Ectodermal cell (in vitro differentiated cells): ENCODE results near the gene NECAB3.
"Not testable (repeated sequence)": the region's sequence is repeated elsewhere in the genome, so short reads cannot be mapped to it uniquely, and the experiment has no call there.

Experiments
- H3K27ac ChIP-seq: 2 replicates; pipeline ENCODE4 v1.7.0; 2013; ENCODE audit warnings: mild to moderate bottlenecking, low read depth, low read length; ENCODE audit not compliant: insufficient read depth, poor library complexity, severe bottlenecking
- H3K27me3 ChIP-seq: 2 replicates; pipeline ENCODE4 v1.7.0; 2013; ENCODE audit warnings: mild to moderate bottlenecking, low read length; ENCODE audit not compliant: insufficient read depth, control insufficient read depth, poor library complexity, severe bottlenecking
- H3K36me3 ChIP-seq: one replicate; pipeline ENCODE4 v1.7.0; 2013; ENCODE audit warnings: low read length; ENCODE audit not compliant: control insufficient read depth, insufficient read depth
- H3K4me1 ChIP-seq: one replicate; pipeline ENCODE4 v1.7.0; 2013; ENCODE audit warnings: low read length; ENCODE audit not compliant: control insufficient read depth, insufficient read depth
- H3K4me3 ChIP-seq: 2 replicates; pipeline ENCODE4 v1.7.0; 2013; ENCODE audit warnings: low read depth, low read length, control low read depth; ENCODE audit not compliant: insufficient read depth
- H3K9me3 ChIP-seq: 2 replicates; pipeline ENCODE4 v1.7.0; 2013; ENCODE audit warnings: mild to moderate bottlenecking, low read length, moderate library complexity; ENCODE audit not compliant: control insufficient read depth
- WGBS, 2 experiments: methylation state at CpG; one replicate each; pipeline ENCODE4 v1.1.7; 2013; ENCODE audit warnings: missing lambda C conversion rate in 2 of 2; 5-methylcytosine and 5-hydroxymethylcytosine counted together

NECAB3 gene

DNA sequence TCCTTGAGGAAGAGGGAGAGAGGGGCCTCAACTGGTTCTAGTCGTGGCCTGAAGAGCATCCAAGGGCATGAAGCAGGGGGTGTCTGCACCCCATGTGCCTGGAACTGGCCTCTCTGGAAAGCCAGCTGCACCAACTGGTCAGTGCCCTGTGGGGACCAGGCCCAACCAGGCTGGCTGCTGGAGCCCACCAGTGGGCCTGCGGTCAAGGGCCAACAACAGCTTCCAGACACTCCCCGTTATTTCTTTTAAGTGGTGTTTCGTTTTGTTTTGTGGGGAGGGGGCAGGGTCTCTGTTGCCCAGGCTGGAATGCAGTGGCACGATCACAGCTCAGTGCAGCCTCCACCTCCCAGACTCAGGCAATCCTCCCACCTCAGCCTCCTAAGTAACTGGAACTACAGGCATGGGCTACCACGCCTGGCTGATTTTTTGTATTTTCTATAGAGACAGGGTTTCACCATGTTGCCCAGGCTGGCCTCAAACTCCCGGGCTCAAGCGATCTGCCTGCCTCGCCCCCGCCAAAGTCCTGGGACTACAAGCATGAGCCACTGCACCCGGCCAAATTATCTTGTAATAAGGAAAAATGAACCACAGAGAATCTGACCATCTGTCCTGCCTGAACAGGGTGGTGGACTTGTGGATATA is 24.0 kb downstream of the NECAB3 start:
- no peak overlapping the region for H3K27ac ChIP-seq
- H3K4me1 ChIP-seq = no peaks in the 10 kb centered on the region
- no peak overlapping the region for H3K4me3 ChIP-seq
- WGBS, 2 experiments = 91% methylated on average over 11 of the region's 11 CpGs
- no peaks in the 10 kb centered on the region for H3K9me3 ChIP-seq
- no peaks in the 10 kb centered on the region for H3K36me3 ChIP-seq
- H3K27me3 ChIP-seq = no peaks in the 10 kb centered on the region

DNA sequence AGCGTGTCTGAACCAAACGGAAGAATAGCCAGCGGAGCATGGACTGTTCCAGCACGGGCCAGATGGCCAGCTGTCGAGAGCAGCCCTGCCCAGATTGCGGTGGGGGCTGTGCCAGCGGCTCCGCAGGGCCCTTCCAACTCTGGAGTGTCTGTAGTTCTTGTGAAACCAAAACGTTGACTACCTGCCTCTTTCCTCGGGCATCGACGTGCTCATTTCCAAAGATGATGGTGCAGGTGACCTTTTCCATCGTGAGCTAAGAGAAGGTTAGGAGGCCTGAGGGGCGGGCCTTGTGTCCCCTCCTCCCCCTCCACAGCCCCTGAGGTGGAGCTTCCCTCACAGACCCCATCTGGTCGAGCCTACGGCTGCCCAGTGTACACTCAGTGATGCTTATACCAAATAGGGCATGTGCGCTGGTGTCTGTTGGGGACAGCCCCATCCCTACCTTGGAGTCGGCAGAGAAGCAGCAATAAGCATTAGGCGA is 25.0 kb downstream of the NECAB3 start:
- Histone ChIP-seq H3K4me1 (no peaks in the 10 kb centered on the region), H3K4me3 (no peak overlapping the region), H3K36me3 (peaks cover 1% of the 10 kb centered on the region), H3K27ac (no peak overlapping the region), H3K9me3 (no peaks in the 10 kb centered on the region), H3K27me3 (no peaks in the 10 kb centered on the region)
- 89 to 92% methylated on average over 19 of the region's 19 CpGs for WGBS, 2 experiments

DNA sequence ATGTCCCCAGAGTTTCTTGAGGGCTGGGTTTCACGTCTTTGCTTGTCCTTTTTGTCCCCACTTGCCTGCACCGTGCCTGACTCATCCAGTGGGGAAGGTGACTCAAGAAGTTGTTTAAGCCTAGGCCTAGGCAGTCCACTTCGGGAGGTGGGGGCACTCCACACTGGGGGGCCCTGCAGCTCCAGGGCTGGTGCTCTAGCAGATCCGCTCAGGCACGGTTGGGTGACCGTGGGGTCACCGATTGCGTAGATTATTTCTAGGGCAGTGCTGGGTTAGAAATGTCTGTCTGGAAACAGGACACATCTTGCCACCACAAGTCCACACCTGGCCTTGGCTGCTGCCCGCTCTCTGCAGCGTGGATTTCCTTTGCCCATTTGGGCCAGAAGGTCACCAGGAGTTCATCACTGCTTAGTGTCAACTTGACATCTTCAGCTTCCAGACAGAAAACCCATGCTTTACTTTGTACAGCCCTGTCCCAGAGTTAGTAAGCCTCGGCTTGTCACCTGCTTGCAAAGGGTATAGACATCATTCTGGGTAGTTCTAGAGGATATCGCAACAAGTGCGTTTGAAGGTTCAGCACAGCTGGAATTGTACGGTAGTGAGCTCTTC is 25.7 kb downstream of the NECAB3 start:
- H3K4me1 ChIP-seq = no peaks in the 10 kb centered on the region
- no peaks in the 10 kb centered on the region for H3K27me3 ChIP-seq
- H3K9me3 ChIP-seq = no peaks in the 10 kb centered on the region
- no peak overlapping the region for H3K27ac ChIP-seq
- no peak overlapping the region for H3K4me3 ChIP-seq
- H3K36me3 ChIP-seq = peaks cover 6% of the 10 kb centered on the region
- 94 to 95% methylated on average over 14 of the region's 14 CpGs for WGBS, 2 experiments

DNA sequence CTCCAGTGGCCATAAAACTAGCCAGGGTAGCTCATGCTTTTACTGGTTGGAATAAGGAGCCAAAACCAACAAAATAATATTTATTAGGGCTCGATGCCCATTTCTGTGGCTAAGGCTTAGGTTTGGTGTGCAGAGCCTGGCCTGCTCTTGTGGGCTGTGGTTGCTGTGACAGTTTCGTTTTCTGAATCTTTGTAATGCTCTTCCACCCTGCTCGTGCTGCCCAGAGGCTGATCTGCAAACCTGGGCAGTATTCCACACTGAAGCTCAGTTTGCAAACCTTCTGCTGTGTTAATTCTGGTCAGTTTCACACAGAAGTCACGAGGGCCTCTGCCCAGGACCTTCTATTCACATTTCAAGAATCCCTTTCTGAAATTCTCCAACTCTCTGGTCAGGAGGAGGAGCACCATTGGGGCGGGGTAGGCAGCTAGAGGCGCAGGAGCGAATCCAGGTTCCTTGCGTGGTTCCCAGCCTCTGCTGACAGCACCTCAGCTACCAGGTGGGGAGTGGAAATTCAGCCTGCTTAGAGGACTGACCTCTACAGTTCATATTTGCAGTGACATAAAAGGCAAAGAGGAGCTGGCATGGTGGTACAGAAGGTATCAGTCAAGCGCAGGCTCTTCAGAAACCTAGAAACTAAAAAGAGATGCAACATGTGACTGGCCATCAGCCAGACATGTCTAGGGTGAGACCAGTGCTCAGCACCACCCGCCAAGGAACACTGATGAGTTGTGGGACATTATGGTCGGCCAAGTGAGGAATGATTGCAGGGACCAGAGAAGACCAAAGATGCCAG is 26.4 kb downstream of the NECAB3 start:
- no peaks in the 10 kb centered on the region for H3K9me3 ChIP-seq
- H3K4me3 ChIP-seq = no peak overlapping the region
- H3K27me3 ChIP-seq = no peaks in the 10 kb centered on the region
- H3K27ac ChIP-seq = no peak overlapping the region
- no peaks in the 10 kb centered on the region for H3K4me1 ChIP-seq
- peaks cover 6% of the 10 kb centered on the region for H3K36me3 ChIP-seq
- WGBS, 2 experiments = 93 to 95% methylated on average over 11 of the region's 11 CpGs

DNA sequence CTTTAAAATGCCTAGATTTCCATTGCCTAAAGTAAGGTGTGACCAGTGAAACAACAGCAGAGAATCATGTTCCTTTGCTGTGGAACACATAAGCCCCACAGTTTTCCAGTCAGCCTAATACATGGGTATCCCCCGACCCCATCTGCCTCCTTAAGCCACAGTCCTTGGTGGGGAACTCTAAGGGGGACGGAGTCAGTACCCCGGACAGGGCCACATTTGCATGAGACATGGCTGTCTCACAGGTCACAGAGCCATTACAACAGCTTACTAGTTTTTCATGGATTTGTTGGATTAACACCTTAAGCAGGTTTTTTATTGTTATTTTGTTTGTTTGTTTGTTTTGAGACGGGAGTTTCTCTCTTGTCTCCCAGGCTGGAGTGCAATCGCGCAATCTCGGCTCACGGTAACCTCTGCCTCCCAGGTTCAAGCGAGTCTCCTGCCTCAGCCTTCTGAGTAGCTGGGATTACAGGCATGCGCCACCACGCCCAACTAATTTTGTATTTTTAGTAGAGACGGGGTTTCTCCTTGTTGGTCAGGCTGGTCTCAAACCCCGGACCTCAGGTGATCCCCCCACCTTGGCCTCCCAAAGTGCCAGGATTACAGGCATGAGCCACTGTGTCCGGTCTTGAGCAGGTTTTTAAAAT is 27.1 kb downstream of the NECAB3 start:
- not testable (repeated sequence) for H3K27ac ChIP-seq, H3K9me3 ChIP-seq, H3K36me3 ChIP-seq, H3K4me1 ChIP-seq, H3K4me3 ChIP-seq, H3K27me3 ChIP-seq
- whole genome bisulfite sequencing, 2 experiments = 87% methylated on average over 14 of the region's 14 CpGs

DNA sequence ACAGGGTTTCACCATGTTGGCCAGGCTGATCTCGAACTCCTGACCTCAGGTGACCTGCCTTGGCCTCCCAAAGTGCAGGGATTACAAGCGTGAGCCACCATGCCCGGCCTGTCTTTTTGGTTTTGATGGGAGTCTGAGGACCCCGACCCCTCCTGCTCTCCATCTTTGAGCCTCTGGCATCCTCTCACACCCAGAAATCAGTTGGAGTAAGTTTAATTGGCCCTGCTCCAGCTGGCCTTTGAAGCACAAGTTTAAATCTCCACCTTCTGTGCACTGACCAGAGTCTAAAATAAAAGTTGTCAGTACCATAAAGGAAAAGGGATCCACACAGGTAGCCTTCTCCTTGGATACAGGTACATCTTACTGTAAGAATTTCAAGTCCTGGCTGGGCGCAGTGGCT is 28.0 kb downstream of the NECAB3 start:
- no peaks in the 10 kb centered on the region for H3K4me1 ChIP-seq
- H3K36me3 ChIP-seq = peaks cover 6% of the 10 kb centered on the region
- H3K27me3 ChIP-seq = no peaks in the 10 kb centered on the region
- H3K9me3 ChIP-seq = no peaks in the 10 kb centered on the region
- H3K27ac ChIP-seq = no peak overlapping the region
- 92 to 93% methylated on average over 5 of the region's 5 CpGs for WGBS, 2 experiments
- no peak overlapping the region for H3K4me3 ChIP-seq

DNA sequence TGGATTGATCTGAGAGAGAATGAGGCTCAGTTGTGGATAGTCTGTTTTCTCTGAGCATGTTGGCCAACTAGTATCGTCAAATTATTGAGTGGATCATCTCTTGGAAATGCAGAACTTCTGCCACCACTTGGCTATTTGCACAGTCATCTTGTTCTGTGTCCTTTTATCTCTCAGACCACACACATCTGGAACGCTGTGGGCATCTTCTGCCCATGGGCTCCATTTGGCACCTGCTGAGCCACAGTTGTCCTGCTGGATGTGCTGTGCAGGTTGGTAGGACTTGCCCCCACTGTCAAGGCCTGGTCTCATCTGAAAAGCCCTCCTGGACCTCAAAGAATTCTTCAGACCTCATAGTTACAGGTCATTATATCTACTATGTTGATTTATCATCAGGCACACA is 28.8 kb downstream of the NECAB3 start:
- Histone ChIP-seq H3K4me1 (no peaks in the 10 kb centered on the region), H3K36me3 (peaks cover 6% of the 10 kb centered on the region), H3K4me3 (no peak overlapping the region), H3K27ac (no peak overlapping the region), H3K9me3 (no peaks in the 10 kb centered on the region), H3K27me3 (no peaks in the 10 kb centered on the region)
- 89 to 92% methylated on average over 2 of the region's 2 CpGs for WGBS, 2 experiments

DNA sequence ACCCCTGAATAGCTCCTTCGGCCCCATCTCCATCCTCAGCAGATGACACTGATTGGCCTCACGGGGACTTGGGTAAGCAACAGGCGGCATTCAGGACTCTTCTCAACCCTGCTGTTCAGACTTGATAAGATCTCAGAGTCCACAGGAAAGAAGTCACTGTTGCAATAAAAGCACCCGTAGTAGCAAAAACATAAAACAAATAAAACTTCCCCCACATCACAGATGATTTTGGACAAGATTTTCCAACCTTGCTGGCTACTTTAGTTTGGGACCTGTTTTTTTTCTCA is 29.2 kb downstream of the NECAB3 start:
- H3K27me3 ChIP-seq = no peaks in the 10 kb centered on the region
- no peak overlapping the region for H3K27ac ChIP-seq
- H3K9me3 ChIP-seq = no peaks in the 10 kb centered on the region
- WGBS, 2 experiments = 92 to 96% methylated on average over 4 of the region's 4 CpGs
- H3K4me3 ChIP-seq = no peak overlapping the region
- H3K4me1 ChIP-seq = no peaks in the 10 kb centered on the region
- peaks cover 6% of the 10 kb centered on the region for H3K36me3 ChIP-seq

DNA sequence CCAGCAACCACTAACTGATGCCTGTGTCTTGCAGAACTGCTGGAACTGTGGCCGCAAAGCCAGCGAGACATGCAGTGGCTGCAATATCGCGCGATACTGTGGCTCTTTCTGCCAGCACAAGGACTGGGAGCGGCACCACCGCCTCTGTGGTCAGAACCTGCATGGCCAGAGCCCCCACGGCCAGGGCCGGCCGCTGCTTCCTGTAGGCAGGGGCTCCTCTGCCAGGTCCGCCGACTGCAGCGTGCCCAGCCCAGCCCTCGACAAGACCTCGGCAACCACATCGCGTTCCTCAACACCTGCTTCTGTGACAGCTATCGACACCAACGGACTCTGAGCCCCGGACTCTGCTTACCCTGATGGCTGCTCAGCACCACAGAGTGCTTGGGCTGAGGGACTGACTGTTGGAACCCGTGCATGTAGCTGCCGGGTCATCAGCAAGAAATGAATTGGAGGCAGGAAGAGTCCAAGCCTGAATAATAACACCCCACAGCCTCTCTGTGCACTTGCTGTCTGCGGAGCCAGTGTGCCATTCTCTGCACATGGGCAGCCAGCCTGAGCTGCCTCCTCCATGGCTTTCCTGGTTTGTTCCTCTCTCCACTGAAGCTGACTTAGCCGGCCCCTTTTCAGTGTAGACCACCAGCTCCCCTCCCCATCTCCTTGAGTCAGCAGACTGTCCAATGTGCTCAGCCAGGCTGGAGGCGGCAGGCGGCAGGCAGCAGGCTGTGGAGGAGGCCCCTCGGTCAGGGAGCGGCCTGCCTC is 29.7 kb downstream of the NECAB3 start:
- H3K36me3 ChIP-seq = peaks cover 6% of the 10 kb centered on the region
- H3K27me3 ChIP-seq = no peaks in the 10 kb centered on the region
- 96% methylated on average over 28 of the region's 28 CpGs for WGBS, 2 experiments
- H3K9me3 ChIP-seq = no peaks in the 10 kb centered on the region
- H3K4me1 ChIP-seq = no peaks in the 10 kb centered on the region
- no peak overlapping the region for H3K27ac ChIP-seq
- H3K4me3 ChIP-seq = no peak overlapping the region
